ENCODE results near the gene ZNF33B.
A peak's percentile ranks its signal among the peaks of the same experiment; 100 is the strongest.
"Not testable (repeated sequence)": the region's sequence is repeated elsewhere in the genome, so short reads cannot be mapped to it uniquely, and the experiment has no call there.

Gene ZNF33B

GRCh38 chr10:42638055-42638820 lies at the start of gene ZNF33B:
Gene ZNF33B, minus strand, starts transcription at chr10:42638570. Its CDS starts 1,642 bp downstream, at chr10:42636928.
- Histone ChIP-seq H3K4me3 (ENCODE audit: low read length) (peak within 1 kb of the TSS; percentile 96), H3K9ac (ENCODE audit: low read length) (peak within 1 kb of the TSS; percentile 70), H3K27me3 (ENCODE audit: control insufficient read depth, insufficient read depth, low read length) (no peaks in the 10 kb centered on the region), H3K36me3 (ENCODE audit: control insufficient read depth, insufficient read depth, low read length) (no peaks in the 10 kb centered on the region), H3K4me1 (ENCODE audit: control insufficient read depth, insufficient read depth, low read length) (no peaks in the 10 kb centered on the region), H3K27ac (ENCODE audit: low read depth, low read length) (peak within 1 kb of the TSS; percentile 87)

DNA sequence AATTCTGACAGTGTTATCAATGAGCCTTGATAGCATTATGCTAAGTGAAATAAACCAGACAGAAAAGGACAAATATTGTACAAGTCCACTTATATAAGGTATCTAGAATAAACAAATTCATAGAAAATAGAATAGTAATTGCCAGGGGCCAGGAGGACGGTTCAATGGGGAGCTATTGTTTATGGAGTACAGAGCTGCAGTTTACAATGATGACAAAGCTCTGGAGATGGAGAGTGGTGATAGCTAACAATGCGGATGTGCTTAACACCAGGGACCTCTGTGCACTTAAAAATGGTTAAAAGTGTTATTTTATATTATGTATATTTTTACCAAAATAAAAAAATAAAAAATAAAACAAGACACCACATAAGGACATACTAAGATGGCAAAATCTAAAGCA lies 46.1 kb upstream of the ZNF33B start:
- Histone ChIP-seq H3K36me3 (ENCODE audit: control insufficient read depth, insufficient read depth, low read length) (no peaks in the 10 kb centered on the region), H3K27me3 (ENCODE audit: control insufficient read depth, insufficient read depth, low read length) (no peaks in the 10 kb centered on the region), H3K27ac (ENCODE audit: low read depth, low read length) (no peak overlapping the region), H3K9ac (ENCODE audit: low read length) (no peak overlapping the region), H3K4me1 (ENCODE audit: control insufficient read depth, insufficient read depth, low read length) (no peaks in the 10 kb centered on the region), H3K4me3 (ENCODE audit: low read length) (no peak overlapping the region)

GRCh38 chr10:42680267-42680666 lies 41.9 kb upstream of the ZNF33B start:
- H3K27me3 ChIP-seq (ENCODE audit: control insufficient read depth, insufficient read depth, low read length): no peaks in the 10 kb centered on the region
- H3K4me1 ChIP-seq (ENCODE audit: control insufficient read depth, insufficient read depth, low read length): no peaks in the 10 kb centered on the region
- H3K36me3 ChIP-seq (ENCODE audit: control insufficient read depth, insufficient read depth, low read length): no peaks in the 10 kb centered on the region
- H3K27ac ChIP-seq (ENCODE audit: low read depth, low read length): no peak overlapping the region
- H3K4me3 ChIP-seq (ENCODE audit: low read length): no peak overlapping the region
- no peak overlapping the region for H3K9ac ChIP-seq (ENCODE audit: low read length)

DNA sequence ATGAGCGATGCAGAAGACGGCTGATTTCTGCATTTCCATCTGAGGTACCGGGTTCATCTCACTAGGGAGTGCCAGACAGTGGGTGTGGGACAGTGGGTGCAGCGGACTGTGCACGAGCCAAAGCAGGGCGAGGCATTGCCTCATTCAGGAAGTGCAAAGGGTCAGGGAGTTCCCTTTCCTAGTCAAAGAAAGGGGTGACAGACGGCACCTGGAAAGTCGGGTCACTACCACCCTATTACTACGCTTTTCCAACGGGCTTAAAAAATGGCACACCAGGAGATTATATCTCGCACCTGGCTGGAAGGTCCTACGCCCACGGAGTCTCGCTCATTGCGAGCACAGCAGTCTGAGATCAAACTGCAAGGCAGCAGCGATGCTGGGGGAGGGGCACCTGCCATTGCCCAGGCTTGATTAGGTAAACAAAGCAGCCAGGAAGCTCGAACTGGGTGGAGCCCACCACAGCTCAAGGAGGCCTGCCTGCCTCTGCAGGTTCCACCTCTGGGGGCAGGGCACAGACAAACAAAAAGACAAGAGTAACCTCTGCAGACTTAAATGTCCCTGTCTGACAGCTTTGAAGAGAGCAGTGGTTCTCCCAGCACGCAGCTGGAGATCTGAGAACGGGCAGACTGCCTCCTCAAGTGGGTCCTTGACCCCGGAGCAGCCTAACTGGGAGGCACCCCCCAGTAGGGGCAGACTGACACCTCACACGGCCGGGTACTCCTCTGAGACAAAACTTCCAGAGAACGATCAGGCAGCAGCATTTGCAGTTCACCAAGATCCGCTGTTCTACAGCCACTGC lies 27.0 kb upstream of the ZNF33B start:
- H3K36me3 ChIP-seq (ENCODE audit: control insufficient read depth, insufficient read depth, low read length); H3K4me3 ChIP-seq (ENCODE audit: low read length); H3K4me1 ChIP-seq (ENCODE audit: control insufficient read depth, insufficient read depth, low read length); H3K27ac ChIP-seq (ENCODE audit: low read depth, low read length); H3K27me3 ChIP-seq (ENCODE audit: control insufficient read depth, insufficient read depth, low read length); H3K9ac ChIP-seq (ENCODE audit: low read length): not testable (repeated sequence)

GRCh38 chr10:42654419-42654818 lies 16.0 kb upstream of the ZNF33B start:
- H3K4me1 ChIP-seq (ENCODE audit: control insufficient read depth, insufficient read depth, low read length): no peaks in the 10 kb centered on the region
- no peak overlapping the region for H3K27ac ChIP-seq (ENCODE audit: low read depth, low read length)
- no peaks in the 10 kb centered on the region for H3K27me3 ChIP-seq (ENCODE audit: control insufficient read depth, insufficient read depth, low read length)
- no peaks in the 10 kb centered on the region for H3K36me3 ChIP-seq (ENCODE audit: control insufficient read depth, insufficient read depth, low read length)
- H3K9ac ChIP-seq (ENCODE audit: low read length): no peak overlapping the region
- H3K4me3 ChIP-seq (ENCODE audit: low read length): no peak overlapping the region

GRCh38 chr10:42652858-42653257 lies 14.5 kb upstream of the ZNF33B start:
- Histone ChIP-seq H3K9ac (ENCODE audit: low read length) (no peak overlapping the region), H3K27me3 (ENCODE audit: control insufficient read depth, insufficient read depth, low read length) (no peaks in the 10 kb centered on the region), H3K36me3 (ENCODE audit: control insufficient read depth, insufficient read depth, low read length) (no peaks in the 10 kb centered on the region), H3K27ac (ENCODE audit: low read depth, low read length) (no peak overlapping the region), H3K4me1 (ENCODE audit: control insufficient read depth, insufficient read depth, low read length) (no peaks in the 10 kb centered on the region), H3K4me3 (ENCODE audit: low read length) (no peak overlapping the region)

DNA sequence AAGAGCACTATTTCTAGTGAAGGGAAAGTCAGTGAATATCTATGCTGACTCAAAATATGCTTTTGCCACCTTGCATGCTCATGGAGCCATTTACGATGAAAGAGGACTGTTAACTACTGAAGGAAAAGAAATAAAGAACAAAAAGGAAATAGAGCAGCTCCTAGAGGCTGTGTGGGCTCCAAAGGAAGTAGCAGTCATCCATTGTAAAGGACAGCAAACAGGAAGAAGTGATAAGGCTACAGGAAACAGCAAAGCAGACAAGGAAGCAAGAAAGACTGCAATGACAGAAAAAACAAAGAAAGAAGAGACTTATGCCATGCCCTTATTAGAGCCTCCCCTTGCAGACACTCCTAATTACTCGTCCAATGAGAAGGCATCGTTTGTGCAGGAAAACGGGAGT lies 12.0 kb upstream of the ZNF33B start:
- H3K36me3 ChIP-seq (ENCODE audit: control insufficient read depth, insufficient read depth, low read length): no peaks in the 10 kb centered on the region
- no peaks in the 10 kb centered on the region for H3K27me3 ChIP-seq (ENCODE audit: control insufficient read depth, insufficient read depth, low read length)
- no peak overlapping the region for H3K27ac ChIP-seq (ENCODE audit: low read depth, low read length)
- H3K4me3 ChIP-seq (ENCODE audit: low read length): no peak overlapping the region
- no peaks in the 10 kb centered on the region for H3K4me1 ChIP-seq (ENCODE audit: control insufficient read depth, insufficient read depth, low read length)
- no peak overlapping the region for H3K9ac ChIP-seq (ENCODE audit: low read length)

DNA sequence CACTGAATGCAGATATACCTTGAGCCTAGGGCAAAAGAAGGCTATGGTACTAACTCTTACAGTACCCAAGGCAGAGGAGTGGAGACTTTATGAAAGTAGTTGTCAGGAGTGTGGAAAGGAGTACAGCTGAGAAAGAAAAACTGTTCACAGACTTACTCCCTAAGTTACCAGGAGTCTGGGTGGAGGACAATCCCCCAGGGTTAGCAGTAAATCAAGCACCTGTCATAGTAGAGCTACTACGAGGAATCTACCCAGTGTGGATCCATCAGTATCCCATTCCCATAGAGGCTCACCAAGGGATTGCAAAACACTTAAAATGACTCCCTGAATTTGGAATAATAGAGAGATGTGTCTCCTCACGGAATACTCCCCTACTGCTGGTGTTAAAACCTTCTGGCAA lies 10.1 kb upstream of the ZNF33B start:
- no peak overlapping the region for H3K9ac ChIP-seq (ENCODE audit: low read length)
- H3K27me3 ChIP-seq (ENCODE audit: control insufficient read depth, insufficient read depth, low read length): no peaks in the 10 kb centered on the region
- H3K4me1 ChIP-seq (ENCODE audit: control insufficient read depth, insufficient read depth, low read length): no peaks in the 10 kb centered on the region
- no peak overlapping the region for H3K27ac ChIP-seq (ENCODE audit: low read depth, low read length)
- no peaks in the 10 kb centered on the region for H3K36me3 ChIP-seq (ENCODE audit: control insufficient read depth, insufficient read depth, low read length)
- H3K4me3 ChIP-seq (ENCODE audit: low read length): no peak overlapping the region

DNA sequence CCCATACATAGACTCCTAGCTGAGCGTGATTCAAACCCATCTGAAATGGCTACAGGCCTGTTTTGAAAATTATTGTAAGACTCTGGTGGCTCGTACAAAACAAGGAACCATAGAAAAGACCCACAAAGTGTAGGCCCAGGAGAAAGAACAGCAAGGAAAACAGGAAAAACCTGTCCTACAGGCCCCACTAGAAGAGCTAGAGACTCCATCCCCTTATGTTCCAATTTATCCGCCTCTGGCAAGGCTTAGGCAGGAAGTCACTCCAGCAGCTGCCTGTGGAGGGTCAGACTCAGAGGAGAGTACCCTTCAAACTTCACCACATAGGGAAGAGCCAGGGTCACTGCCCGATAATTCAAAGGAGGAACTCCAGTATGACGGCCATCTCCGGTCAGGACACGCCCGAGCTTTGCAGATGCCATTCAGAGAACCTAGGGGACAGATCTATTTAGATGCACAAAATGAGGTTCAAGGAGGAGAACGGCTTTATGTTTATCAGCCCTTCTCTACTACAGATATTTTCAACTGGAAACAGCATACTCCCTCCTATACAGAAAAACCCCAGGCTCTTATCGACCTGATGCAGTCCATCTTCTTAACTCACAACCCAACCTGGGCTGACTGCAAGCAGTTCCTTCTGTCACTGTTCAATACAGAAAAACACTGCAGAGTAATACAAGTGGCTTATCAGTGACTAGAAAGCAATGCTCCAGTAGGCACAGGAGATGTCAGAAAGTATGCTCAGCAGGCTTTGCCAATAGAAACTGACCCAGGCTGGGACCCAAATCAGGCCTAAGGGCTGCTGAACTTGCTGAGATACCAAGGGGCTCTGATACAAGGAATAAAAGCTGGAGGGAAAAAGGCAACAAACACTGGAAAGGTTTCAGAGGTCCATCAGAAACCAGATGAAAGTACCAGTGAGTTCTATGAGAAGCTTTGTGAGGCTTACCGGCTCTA lies 8.6 kb upstream of the ZNF33B start:
- Histone ChIP-seq H3K9ac (ENCODE audit: low read length) (no peak overlapping the region), H3K27me3 (ENCODE audit: control insufficient read depth, insufficient read depth, low read length) (no peaks in the 10 kb centered on the region), H3K36me3 (ENCODE audit: control insufficient read depth, insufficient read depth, low read length) (no peaks in the 10 kb centered on the region), H3K4me1 (ENCODE audit: control insufficient read depth, insufficient read depth, low read length) (no peaks in the 10 kb centered on the region), H3K4me3 (ENCODE audit: low read length) (no peak overlapping the region), H3K27ac (ENCODE audit: low read depth, low read length) (no peak overlapping the region)

- Histone ChIP-seq H3K27ac (ENCODE audit: low read depth, low read length) (no peak overlapping the region), H3K9ac (ENCODE audit: low read length) (no peak overlapping the region), H3K36me3 (ENCODE audit: control insufficient read depth, insufficient read depth, low read length) (no peaks in the 10 kb centered on the region)
Observed at GRCh38 chr10:42646214-42646613, 7.8 kb upstream of the ZNF33B start.

DNA sequence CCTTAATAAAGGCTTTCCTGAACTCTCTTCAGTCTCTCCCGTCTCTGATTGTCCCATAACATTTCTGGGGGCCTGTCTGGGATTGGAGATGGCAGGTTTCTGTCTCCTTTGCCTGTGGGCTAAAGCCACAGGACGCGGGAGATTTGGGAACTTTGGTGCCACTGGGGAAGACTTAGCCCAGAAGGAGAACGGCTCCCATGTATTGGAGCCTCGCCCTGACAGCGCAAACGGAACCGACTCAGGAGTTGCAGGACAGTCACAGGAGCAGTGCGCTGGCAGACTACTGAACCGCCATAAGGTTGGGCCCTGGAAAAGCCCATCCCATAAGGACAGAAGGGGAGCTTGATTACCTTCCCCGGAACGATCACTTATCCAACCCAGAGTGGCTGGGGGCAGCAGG lies 7.1 kb upstream of the ZNF33B start:
- Histone ChIP-seq H3K27ac (ENCODE audit: low read depth, low read length) (no peak overlapping the region), H3K36me3 (ENCODE audit: control insufficient read depth, insufficient read depth, low read length) (no peaks in the 10 kb centered on the region), H3K9ac (ENCODE audit: low read length) (no peak overlapping the region), H3K4me3 (ENCODE audit: low read length) (no peak overlapping the region), H3K27me3 (ENCODE audit: control insufficient read depth, insufficient read depth, low read length) (no peaks in the 10 kb centered on the region), H3K4me1 (ENCODE audit: control insufficient read depth, insufficient read depth, low read length) (no peaks in the 10 kb centered on the region)

More at GRCh38 chr10:42646214-42646613, 7.8 kb upstream of the ZNF33B start:
- Histone ChIP-seq H3K4me1 (ENCODE audit: control insufficient read depth, insufficient read depth, low read length) (no peaks in the 10 kb centered on the region), H3K27me3 (ENCODE audit: control insufficient read depth, insufficient read depth, low read length) (no peaks in the 10 kb centered on the region), H3K4me3 (ENCODE audit: low read length) (no peak overlapping the region)

DNA sequence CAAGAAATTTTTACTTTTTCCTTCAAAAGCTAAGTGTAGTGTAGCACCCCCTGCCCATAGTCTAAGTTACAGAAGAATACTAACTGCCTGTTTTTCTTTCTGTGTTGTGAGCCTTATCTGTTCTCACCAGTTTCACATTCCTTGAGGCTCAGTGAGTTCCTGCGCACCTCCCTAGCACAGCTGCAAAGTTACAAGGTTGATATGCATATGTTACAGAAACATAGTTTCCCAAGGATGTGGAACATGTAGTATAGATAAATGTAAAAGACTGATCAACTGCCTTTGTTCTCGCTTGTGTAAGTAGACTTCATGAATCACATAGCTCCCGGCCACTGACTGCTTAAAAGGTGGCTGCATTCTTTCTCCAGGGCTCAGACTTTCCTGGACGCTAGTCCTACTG lies 6.7 kb upstream of the ZNF33B start:
- Histone ChIP-seq H3K9ac (ENCODE audit: low read length) (no peak overlapping the region), H3K4me3 (ENCODE audit: low read length) (no peak overlapping the region), H3K27me3 (ENCODE audit: control insufficient read depth, insufficient read depth, low read length) (no peaks in the 10 kb centered on the region), H3K4me1 (ENCODE audit: control insufficient read depth, insufficient read depth, low read length) (no peaks in the 10 kb centered on the region), H3K27ac (ENCODE audit: low read depth, low read length) (no peak overlapping the region), H3K36me3 (ENCODE audit: control insufficient read depth, insufficient read depth, low read length) (no peaks in the 10 kb centered on the region)

Measured in rectal smooth muscle tissue (tissue), 1 donor.